Lower lobe of right lung (tissue), 2 donors: ENCODE measurements around the gene ADAM10. TPM values are rescaled to one million over a fixed set of nuclear protein-coding genes. Genes with fewer than 3 reads are reported as not detected.

Source experiments
- ATAC-seq, 2 donors: fragments of 200-7000 bp; cut with Tn5 transposase; one replicate each; pipeline ENCODE4 v1.9.1; 2020 to 2022; ENCODE audit warnings: mild to moderate bottlenecking in 2 of 2, moderate library complexity in 2 of 2
- DNase-seq: peaks from one replicate; pipeline ENCODE4 v3.0.0-alpha.2; 2020
- H3K27ac ChIP-seq: fragments of 200-600 bp; one replicate; pipeline ENCODE4 v1.8.0; 2022
- H3K27me3 ChIP-seq: fragments of 200-600 bp; one replicate; pipeline ENCODE4 v1.8.0; 2022; ENCODE audit warnings: low read depth
- H3K36me3 ChIP-seq: fragments of 200-600 bp; one replicate; pipeline ENCODE4 v1.8.0; 2022; ENCODE audit warnings: mild to moderate bottlenecking
- H3K4me1 ChIP-seq: fragments of 200-600 bp; one replicate; pipeline ENCODE4 v1.8.0; 2022
- H3K4me3 ChIP-seq: fragments of 200-600 bp; one replicate; pipeline ENCODE4 v1.8.0; 2022; ENCODE audit warnings: mild to moderate bottlenecking
- H3K9me3 ChIP-seq: fragments of 200-600 bp; one replicate; pipeline ENCODE4 v1.8.0; 2022
- CTCF ChIP-seq: fragments of 200-600 bp; IDR thresholded peaks from one replicate; pipeline ENCODE4 v1.8.0; 2022; ENCODE audit warnings: antibody characterized with exemption, mild to moderate bottlenecking
- intact Hi-C: fragments of 100-400 bp; cut with DNase I; formaldehyde crosslinking; loops from one replicate; pipeline ENCODE4 v1.11.0; 2022
- total RNA-seq: library from RNA; stranded (reverse); fragmentation: NEBNext Ultra II Directional; extraction: Animal tissue kit (Norgen Biotek cat#: 25700); gene quantifications from one replicate; pipeline ENCODE4 v1.2.1, GENCODE V29; 2021
- donor health status: DM: no; HTN: yes; CAD: no; lungs with severe emphysema.

Gene ADAM10
- total RNA-seq, 1 donor from 2014 or later: 166 TPM

GRCh38 chr15:58539548-58539947 lies 210.0 kb downstream of the ADAM10 start:
- Histone ChIP-seq H3K27me3 (no peaks in the 10 kb centered on the region), H3K4me1 (no peaks in the 10 kb centered on the region), H3K27ac (no peak overlapping the region), H3K4me3 (no peak overlapping the region), H3K9me3 (no peaks in the 10 kb centered on the region), H3K36me3 (no peaks in the 10 kb centered on the region)
- DNase-seq (no peak), ATAC-seq (no peak)
- TF ChIP-seq CTCF: no peak
- intact Hi-C loops: no loop called here

DNA sequence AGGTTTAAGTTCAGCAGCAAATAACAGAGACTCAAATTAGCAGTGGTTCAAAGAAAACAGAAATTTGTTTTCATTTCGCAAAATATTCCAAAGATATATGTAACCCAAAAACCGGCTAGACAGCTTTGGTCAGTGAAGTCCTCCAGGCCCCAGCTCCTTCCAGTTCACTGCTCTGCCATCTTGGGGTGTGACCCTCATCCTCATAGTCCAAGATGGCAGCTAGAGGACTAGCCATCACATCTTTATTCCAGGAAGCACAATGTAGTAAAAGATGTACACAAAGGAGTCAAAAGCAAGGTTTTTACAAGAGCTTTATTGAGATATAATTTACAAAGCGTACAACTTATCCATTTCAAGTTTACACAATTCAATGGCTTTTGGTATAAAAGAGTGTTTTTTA lies 210.6 kb downstream of the ADAM10 start:
- no peak for ATAC-seq
- intact Hi-C loops: no loop called here
- no peak overlapping the region for H3K4me3 ChIP-seq
- H3K27ac ChIP-seq: no peak overlapping the region
- no peak for DNase-seq
- H3K27me3 ChIP-seq: no peaks in the 10 kb centered on the region
- no peaks in the 10 kb centered on the region for H3K36me3 ChIP-seq
- no peak for TF ChIP-seq CTCF
- H3K9me3 ChIP-seq: no peaks in the 10 kb centered on the region
- H3K4me1 ChIP-seq: no peaks in the 10 kb centered on the region

Other genes with a start within 250 kb of the ADAM10 start
- gene MINDY2, start 21.6 kb upstream of the ADAM10 start, total RNA-seq: 32.9 TPM
- 93.0 TPM for gene SLTM, start 184.0 kb upstream of the ADAM10 start, total RNA-seq
- gene RNF111, start 238.0 kb upstream of the ADAM10 start, total RNA-seq: 39.8 TPM